Spinal cord (tissue), 10 donors: ENCODE results near the gene MBLAC2. TPM values are rescaled to one million over a fixed set of nuclear protein-coding genes. Genes with fewer than 3 reads are reported as not detected.

Source experiments
- DNase-seq, 6 donors: peaks; one replicate each; pipeline versions ENCODE4 v3.0.0 to v3.0.0-alpha.2; 2013 to 2015; ENCODE audit warnings: low spot score in 6 of 6, low read depth in 4 of 6
- H3K27ac ChIP-seq: one replicate; pipeline ENCODE4 v1.5.1; 2013; ENCODE audit warnings: low read depth, low read length, control low read depth
- H3K27me3 ChIP-seq: one replicate; pipeline ENCODE4 v1.6.1; 2013; ENCODE audit warnings: low read length; ENCODE audit not compliant: control insufficient read depth, insufficient read depth
- H3K36me3 ChIP-seq: one replicate; pipeline ENCODE4 v1.6.1; 2013; ENCODE audit warnings: low read length; ENCODE audit not compliant: control insufficient read depth, insufficient read depth
- H3K4me1 ChIP-seq: one replicate; pipeline ENCODE4 v1.6.1; 2013; ENCODE audit warnings: low read length; ENCODE audit not compliant: control insufficient read depth, insufficient read depth
- H3K4me3 ChIP-seq: one replicate; pipeline ENCODE4 v1.5.1; 2013; ENCODE audit warnings: low read depth, low read length, control low read depth
- H3K9me3 ChIP-seq: one replicate; pipeline ENCODE4 v1.6.1; 2013; ENCODE audit warnings: low read length; ENCODE audit not compliant: control insufficient read depth, insufficient read depth
- WGBS: methylation state at CpG from one replicate; pipeline ENCODE4 v1.1.5; 2013; ENCODE audit warnings: missing lambda C conversion rate; ENCODE audit not compliant: insufficient coverage; 5-methylcytosine and 5-hydroxymethylcytosine counted together
- polyA plus RNA-seq, 2 donors: library from polyadenylated mRNA; unstranded; fragments of 120-200 nt; gene quantifications; one replicate each; pipeline ENCODE4 v1.2.1, GENCODE V29; 2013; ENCODE audit not compliant: insufficient read length in 2 of 2
- total RNA-seq, 2 donors: library from RNA; depleted of rRNA in 1 of 2; stranded (reverse); fragments of 120-200 nt in 1 of 2; fragments of >200 nt in 1 of 2; gene quantifications; one replicate each; pipeline versions ENCODE4 v1.2.3 to v1.2.4, GENCODE V29; 2013 to 2014
- donor health status: healthy.

MBLAC2 gene
- total and polyA plus RNA-seq, 4 donors: 7.4 to 33.9 (median 20.3) TPM

GRCh38 chr5:90494043-90494442 is 19.5 kb upstream of the MBLAC2 start:
- Histone ChIP-seq H3K9me3 (no peaks in the 10 kb centered on the region), H3K4me3 (no peak overlapping the region), H3K27ac (no peak overlapping the region), H3K36me3 (no peaks in the 10 kb centered on the region), H3K4me1 (no peaks in the 10 kb centered on the region), H3K27me3 (no peaks in the 10 kb centered on the region)
- DNase-seq: no peak

GRCh38 chr5:90488791-90489190 is 14.2 kb upstream of the MBLAC2 start:
- Histone ChIP-seq H3K27ac (no peak overlapping the region), H3K4me1 (no peaks in the 10 kb centered on the region), H3K27me3 (no peaks in the 10 kb centered on the region), H3K4me3 (no peak overlapping the region), H3K9me3 (no peaks in the 10 kb centered on the region), H3K36me3 (no peaks in the 10 kb centered on the region)
- DNase-seq: no peak
- WGBS: no CpG with 5 or more reads among the region's 2 CpGs

- no peaks in the 10 kb centered on the region for H3K4me1 ChIP-seq
- no peaks in the 10 kb centered on the region for H3K27me3 ChIP-seq
- H3K9me3 ChIP-seq: no peaks in the 10 kb centered on the region
- no CpG with 5 or more reads among the region's 3 CpGs for WGBS
- no peak overlapping the region for H3K27ac ChIP-seq
- DNase-seq: no peak
- H3K36me3 ChIP-seq: no peaks in the 10 kb centered on the region
- H3K4me3 ChIP-seq: no peak overlapping the region
These were observed 10.0 kb upstream of the MBLAC2 start for GRCh38 chr5:90484540-90484939.

GRCh38 chr5:90483206-90483605 is 8.6 kb upstream of the MBLAC2 start:
- Histone ChIP-seq H3K4me1 (no peaks in the 10 kb centered on the region), H3K9me3 (no peaks in the 10 kb centered on the region), H3K27me3 (no peaks in the 10 kb centered on the region), H3K4me3 (no peak overlapping the region), H3K27ac (no peak overlapping the region), H3K36me3 (no peaks in the 10 kb centered on the region)
- no peak for DNase-seq
- 94% methylated on average over 5 of the region's 8 CpGs for WGBS

GRCh38 chr5:90480699-90481098 is 6.1 kb upstream of the MBLAC2 start:
- peaks cover 1% of the 10 kb centered on the region for H3K4me1 ChIP-seq
- WGBS: no CpG with 5 or more reads among the region's 1 CpG
- H3K27me3 ChIP-seq: no peaks in the 10 kb centered on the region
- H3K9me3 ChIP-seq: no peaks in the 10 kb centered on the region
- H3K36me3 ChIP-seq: no peaks in the 10 kb centered on the region
- DNase-seq: no peak
- H3K27ac ChIP-seq: no peak overlapping the region
- no peak overlapping the region for H3K4me3 ChIP-seq

- no peaks in the 10 kb centered on the region for H3K27me3 ChIP-seq
- H3K4me1 ChIP-seq: peaks cover 5% of the 10 kb centered on the region
- no peak overlapping the region for H3K4me3 ChIP-seq
- no peak overlapping the region for H3K27ac ChIP-seq
- no peaks in the 10 kb centered on the region for H3K9me3 ChIP-seq
- no peak for DNase-seq
- no peaks in the 10 kb centered on the region for H3K36me3 ChIP-seq
These were observed 5.2 kb upstream of the MBLAC2 start for GRCh38 chr5:90479611-90480385.

- DNase-seq: no peak
- Histone ChIP-seq H3K9me3 (no peaks in the 10 kb centered on the region), H3K36me3 (no peaks in the 10 kb centered on the region), H3K4me3 (no peak overlapping the region), H3K27ac (no peak overlapping the region), H3K4me1 (peaks cover 15% of the 10 kb centered on the region), H3K27me3 (no peaks in the 10 kb centered on the region)
- WGBS: 80% methylated on average over 1 of the region's 8 CpGs
These were observed 3.1 kb upstream of the MBLAC2 start for GRCh38 chr5:90477621-90478215.

- Histone ChIP-seq H3K36me3 (no peaks in the 10 kb centered on the region), H3K27ac (no peak overlapping the region), H3K4me3 (no peak overlapping the region), H3K4me1 (peaks cover 15% of the 10 kb centered on the region), H3K9me3 (no peaks in the 10 kb centered on the region), H3K27me3 (no peaks in the 10 kb centered on the region)
- DNase-seq: no peak
- WGBS: 33% methylated on average over 2 of the region's 2 CpGs
These were observed 2.5 kb upstream of the MBLAC2 start for GRCh38 chr5:90477073-90477472.

GRCh38 chr5:90476391-90476790 is 1.8 kb upstream of the MBLAC2 start:
- WGBS: 100% methylated on average over 2 of the region's 3 CpGs
- Histone ChIP-seq H3K36me3 (no peaks in the 10 kb centered on the region), H3K27ac (no peak overlapping the region), H3K9me3 (no peaks in the 10 kb centered on the region), H3K4me3 (no peak overlapping the region), H3K27me3 (no peaks in the 10 kb centered on the region), H3K4me1 (peaks cover 15% of the 10 kb centered on the region)
- DNase-seq: no peak

- DNase-seq: peak in 1 of 6 donors; percentile 2
- Histone ChIP-seq H3K4me1 (peaks cover 15% of the 10 kb centered on the region), H3K27me3 (no peaks in the 10 kb centered on the region), H3K9me3 (no peaks in the 10 kb centered on the region), H3K36me3 (peaks cover 2% of the 10 kb centered on the region), H3K4me3 (peak overlapping the region; percentile 97), H3K27ac (no peak overlapping the region)
- 38% methylated on average over 7 of the region's 17 CpGs for WGBS
These were observed 937 bp upstream of the MBLAC2 start for GRCh38 chr5:90475436-90475980.
